WTC11 (cell line): ENCODE results near the gene ZNF501. TPM values are rescaled to one million over a fixed set of nuclear protein-coding genes. Genes with fewer than 3 reads are reported as not detected.

Source experiments
- ATAC-seq: fragments of 200-7000 bp; cut with Tn5 transposase; 2 replicates; pipeline ENCODE4 v1.10.0; 2021; ENCODE audit warnings: mild to moderate bottlenecking, moderate library complexity
- CTCF ChIA-PET: fragments of 300-600 bp; sonication (Branson Sonifier 250); formaldehyde crosslinking; loops from one replicate; lab custom pipeline; 2021; ENCODE audit warnings: antibody characterized with exemption; lab: Charles Lee
- POLR2A ChIA-PET: fragments of 350-600 bp; sonication (Branson Sonifier 250); formaldehyde crosslinking; loops from one replicate; lab custom pipeline; 2021; ENCODE audit warnings: antibody characterized with exemption; lab: Charles Lee
- DNase-seq: peaks from one replicate; pipeline ENCODE4 v3.0.0; 2021; ENCODE audit warnings: low spot score
- H3K27ac Mint-ChIP-seq: 2 replicates; pipeline ENCODE4 v1.8.0; 2021; ENCODE audit warnings: mixed read lengths
- H3K27me3 Mint-ChIP-seq: 2 replicates; pipeline ENCODE4 v1.8.0; 2021; ENCODE audit warnings: low read depth, mild to moderate bottlenecking, moderate library complexity, mixed read lengths
- H3K36me3 Mint-ChIP-seq: 2 replicates; pipeline ENCODE4 v1.8.0; 2021; ENCODE audit warnings: mixed read lengths
- H3K4me1 Mint-ChIP-seq: 2 replicates; pipeline ENCODE4 v1.8.0; 2022; ENCODE audit warnings: mixed read lengths
- H3K4me3 Mint-ChIP-seq: 2 replicates; pipeline ENCODE4 v1.8.0; 2021; ENCODE audit warnings: mild to moderate bottlenecking, moderate library complexity, mixed read lengths
- H3K9me3 Mint-ChIP-seq: 2 replicates; pipeline ENCODE4 v1.8.0; 2021; ENCODE audit warnings: mixed read lengths
- ARID4B ChIP-seq: sonication (generic); formaldehyde crosslinking; IDR thresholded peaks from 2 replicates; pipeline ENCODE4 v1.8.0; 2023; ENCODE audit warnings: missing genetic modification reagents, mild to moderate bottlenecking, borderline replicate concordance
- ATF1 ChIP-seq: sonication (generic); formaldehyde crosslinking; IDR thresholded peaks from 2 replicates; pipeline ENCODE4 v1.8.1; 2023; ENCODE audit warnings: mild to moderate bottlenecking, moderate library complexity, missing genetic modification reagents
- CREM ChIP-seq: sonication (generic); formaldehyde crosslinking; IDR thresholded peaks from 2 replicates; pipeline ENCODE4 v1.8.1; 2022; ENCODE audit warnings: mild to moderate bottlenecking, missing genetic modification reagents, moderate library complexity
- EMX1 ChIP-seq: fragments of 250-450 bp; sonication (Bioruptor Pico); IDR thresholded peaks from 2 replicates; pipeline ENCODE4 v1.8.0; 2021; ENCODE audit warnings: mild to moderate bottlenecking
- ESRRA ChIP-seq: sonication (generic); formaldehyde crosslinking; IDR thresholded peaks from 2 replicates; pipeline ENCODE4 v1.8.1; 2022; ENCODE audit warnings: mild to moderate bottlenecking, missing genetic modification reagents, borderline replicate concordance
- KAT7 ChIP-seq: sonication (generic); formaldehyde crosslinking; IDR thresholded peaks from 2 replicates; pipeline ENCODE4 v1.8.1; 2023; ENCODE audit warnings: missing genetic modification reagents, mild to moderate bottlenecking, borderline replicate concordance
- PREB ChIP-seq: sonication (generic); formaldehyde crosslinking; IDR thresholded peaks from 2 replicates; pipeline ENCODE4 v1.8.1; 2022; ENCODE audit warnings: mild to moderate bottlenecking, missing genetic modification reagents, moderate library complexity, borderline replicate concordance
- SP1 ChIP-seq: sonication (generic); formaldehyde crosslinking; conservative IDR thresholded peaks from 2 replicates; pipeline ENCODE4 v1.8.1; 2022; ENCODE audit warnings: missing genetic modification reagents
- ZNF532 ChIP-seq: fragments of 250-450 bp; sonication (Bioruptor Pico); IDR thresholded peaks from 2 replicates; pipeline ENCODE4 v1.9.0; 2021; ENCODE audit warnings: mild to moderate bottlenecking, borderline replicate concordance
- total RNA-seq: library from RNA; stranded (reverse); gene quantifications from 3 replicates; pipeline ENCODE4 v1.2.3, GENCODE V29; 2021
- TF ChIP-seq, protein P1 (sequence below): sonication (generic); formaldehyde crosslinking; IDR thresholded peaks from 2 replicates; pipeline ENCODE4 v1.8.1; 2022; ENCODE audit warnings: missing genetic modification reagents, borderline replicate concordance

The ZNF501 gene
- total RNA-seq, 1 experiment from 2014 or later = 8.8 TPM

GRCh38 chr3:44721231-44722102 is 8.0 kb upstream of the ZNF501 start:
- no peak for DNase-seq
- no peak overlapping the region for H3K4me3 Mint-ChIP-seq
- no peaks in the 10 kb centered on the region for H3K4me1 Mint-ChIP-seq
- CTCF ChIA-PET = interaction anchor here (1.0 kb wide), 1 partner anchor 9 kb away, joined by 3 read pairs; the partner anchor contains the start of gene ZNF502
- TF ChIP-seq, protein P1, sequence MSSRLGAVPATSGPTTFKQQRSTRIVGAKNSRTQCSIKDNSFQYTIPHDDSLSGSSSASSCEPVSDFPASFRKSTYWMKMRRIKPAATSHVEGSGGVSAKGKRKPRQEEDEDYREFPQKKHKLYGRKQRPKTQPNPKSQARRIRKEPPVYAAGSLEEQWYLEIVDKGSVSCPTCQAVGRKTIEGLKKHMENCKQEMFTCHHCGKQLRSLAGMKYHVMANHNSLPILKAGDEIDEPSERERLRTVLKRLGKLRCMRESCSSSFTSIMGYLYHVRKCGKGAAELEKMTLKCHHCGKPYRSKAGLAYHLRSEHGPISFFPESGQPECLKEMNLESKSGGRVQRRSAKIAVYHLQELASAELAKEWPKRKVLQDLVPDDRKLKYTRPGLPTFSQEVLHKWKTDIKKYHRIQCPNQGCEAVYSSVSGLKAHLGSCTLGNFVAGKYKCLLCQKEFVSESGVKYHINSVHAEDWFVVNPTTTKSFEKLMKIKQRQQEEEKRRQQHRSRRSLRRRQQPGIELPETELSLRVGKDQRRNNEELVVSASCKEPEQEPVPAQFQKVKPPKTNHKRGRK = no peak
- TF ChIP-seq SP1 (CRISPR knock-in tag) = no peak
- no peak for TF ChIP-seq CREM (CRISPR knock-in tag)
- TF ChIP-seq ESRRA (CRISPR knock-in tag) = no peak
- TF ChIP-seq KAT7 (CRISPR knock-in tag) = no peak
- no peak for TF ChIP-seq EMX1 (CRISPR knock-in tag)
- TF ChIP-seq ARID4B = no peak
- TF ChIP-seq PREB (CRISPR knock-in tag) = no peak
- TF ChIP-seq ATF1 = no peak
- TF ChIP-seq ZNF532 = no peak
- ATAC-seq = no peak
- H3K27ac Mint-ChIP-seq = no peak overlapping the region
- peaks cover 81% of the 10 kb centered on the region for H3K36me3 Mint-ChIP-seq
- peaks cover 94% of the 10 kb centered on the region for H3K9me3 Mint-ChIP-seq
- POLR2A ChIA-PET = no interaction called here
- H3K27me3 Mint-ChIP-seq = peaks cover 23% of the 10 kb centered on the region

- no peak overlapping the region for H3K27ac Mint-ChIP-seq
- no peak overlapping the region for H3K4me3 Mint-ChIP-seq
- no peaks in the 10 kb centered on the region for H3K4me1 Mint-ChIP-seq
- ATAC-seq (no peak), DNase-seq (no peak)
- POLR2A ChIA-PET = no interaction called here
- H3K36me3 Mint-ChIP-seq = peaks cover 76% of the 10 kb centered on the region
- TF ChIP-seq KAT7 (CRISPR knock-in tag) = no peak
- H3K9me3 Mint-ChIP-seq = peaks cover 89% of the 10 kb centered on the region
- CTCF ChIA-PET = no interaction called here
- H3K27me3 Mint-ChIP-seq = peaks cover 23% of the 10 kb centered on the region
Observed at GRCh38 chr3:44722103-44722401, 7.4 kb upstream of the ZNF501 start.
